Muscle of back (tissue), 11 donors: Measurements from ENCODE around the gene LRMDA. TPM values are rescaled to one million over a fixed set of nuclear protein-coding genes. Genes with fewer than 3 reads are reported as not detected.

ENCODE experiments used
- DNase-seq, 3 donors: peaks; one replicate each; pipeline versions ENCODE4 v3.0.0 to v3.0.0-alpha.2; 2013
- polyA plus RNA-seq, 10 donors: library from polyadenylated mRNA; unstranded; fragments of 120-200 nt; gene quantifications; one replicate each; pipeline ENCODE4 v1.2.1, GENCODE V29; 2013; ENCODE audit not compliant: insufficient read length in 10 of 10

The LRMDA gene
- polyA plus RNA-seq, 10 donors: 3.6 to 9.3 (median 6.0) TPM

DNA sequence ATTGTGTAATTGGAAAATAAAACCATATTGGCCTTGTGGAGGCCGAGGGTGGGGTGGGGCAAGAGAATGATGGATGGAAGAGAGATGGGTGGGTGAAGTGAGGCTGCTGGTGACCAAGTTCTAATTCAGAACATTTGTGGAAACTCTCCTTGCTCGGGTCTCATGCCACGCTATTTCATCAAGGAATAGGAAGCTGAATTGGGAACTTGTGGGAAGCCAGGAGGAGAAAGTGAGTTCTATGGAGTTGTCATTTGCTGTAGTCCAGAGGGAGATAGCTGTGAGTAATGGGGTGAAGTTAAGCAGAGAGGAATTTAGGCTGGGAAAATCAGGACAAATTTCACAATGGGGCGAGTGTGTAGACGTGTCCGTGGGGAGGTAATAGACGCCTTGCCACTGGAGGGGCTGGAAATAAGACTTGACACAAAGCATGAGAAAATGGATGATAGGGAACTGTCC, 339.2 kb downstream of the LRMDA start:
- DNase-seq: peak; percentile 38 to 81 (median 51)

DNA sequence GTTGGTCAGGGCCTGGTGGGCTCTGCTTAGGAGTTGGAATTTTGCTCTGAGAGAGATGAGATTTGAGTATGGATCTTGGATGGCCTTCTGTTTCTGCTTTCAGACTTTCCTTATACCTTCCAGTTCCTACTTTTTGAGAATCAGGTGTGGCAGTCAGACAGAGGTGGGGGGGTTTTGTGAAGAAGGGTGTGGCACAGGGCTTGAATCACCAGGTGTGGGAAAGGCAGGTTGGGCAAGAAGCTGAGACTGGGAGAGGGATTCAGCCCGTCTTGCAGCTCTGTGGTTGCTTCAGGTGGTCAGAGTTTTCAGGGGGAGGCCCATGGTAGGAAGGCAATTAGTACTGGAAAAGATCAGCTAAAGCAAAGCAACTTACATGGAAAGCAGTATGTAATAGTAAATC, 340.2 kb downstream of the LRMDA start:
- peak in 1 of 3 donors; percentile 23 for DNase-seq

DNA sequence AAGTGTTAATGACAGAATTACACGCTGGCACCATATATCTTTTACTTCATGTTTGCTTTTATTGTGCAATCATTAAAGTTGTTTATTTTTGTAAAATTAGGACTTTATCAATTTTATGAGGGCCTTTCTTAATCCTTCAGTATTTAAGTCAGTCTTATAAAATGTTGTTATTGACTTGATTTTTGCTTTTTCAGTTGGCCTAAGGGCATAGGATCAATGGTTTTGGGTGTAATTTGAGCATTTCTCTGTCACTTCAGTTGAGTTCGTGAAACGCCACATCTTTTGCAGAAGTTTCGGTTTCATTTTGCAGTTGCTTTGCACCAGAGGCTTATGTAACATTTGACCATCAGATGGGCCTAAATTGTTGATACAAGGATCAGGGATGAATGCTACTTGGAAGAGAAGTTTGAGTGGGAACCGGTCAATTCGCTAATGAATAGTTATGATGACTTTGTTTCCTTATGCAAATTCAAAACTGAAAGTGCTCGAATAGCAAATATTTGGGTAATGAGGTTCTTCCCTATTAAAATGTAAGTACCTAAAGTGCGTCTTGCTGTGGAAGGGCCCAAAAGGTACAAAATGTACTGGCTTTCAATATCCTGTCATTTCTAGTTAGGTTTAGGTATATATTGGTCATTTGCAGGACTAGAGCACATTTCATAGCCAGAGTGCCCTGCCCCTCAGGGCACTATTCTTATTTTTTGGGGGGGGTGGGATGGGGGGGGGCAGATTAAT, 340.9 kb downstream of the LRMDA start:
- DNase-seq: no peak

DNA sequence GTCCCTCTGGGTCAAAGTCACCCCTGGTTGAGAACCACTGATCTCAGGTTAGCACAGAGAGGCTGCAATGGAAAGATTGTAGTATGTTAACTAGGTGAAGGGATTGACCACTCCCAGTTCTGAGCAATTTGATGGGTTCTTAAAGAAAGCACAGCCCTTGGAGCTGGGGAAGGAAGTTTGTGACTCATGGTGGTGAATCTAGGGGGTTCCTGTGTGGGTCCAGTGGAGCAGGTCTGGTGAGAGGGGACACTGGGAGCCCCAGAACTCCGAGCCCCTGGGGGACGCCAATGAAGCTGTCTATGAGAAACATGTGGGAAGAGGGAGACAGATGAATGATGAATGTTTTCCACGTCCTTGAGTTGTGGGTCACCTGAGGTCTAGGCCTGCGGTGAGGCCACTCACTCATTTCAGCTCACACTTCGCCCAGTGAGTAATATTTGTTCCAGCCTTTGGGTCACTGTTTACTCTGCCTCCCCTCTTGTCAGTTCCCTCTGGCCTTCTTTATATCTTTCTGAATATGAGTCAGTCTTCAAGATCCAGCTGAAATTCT, 341.9 kb downstream of the LRMDA start:
- DNase-seq: peak in 1 of 3 donors; percentile 12

DNA sequence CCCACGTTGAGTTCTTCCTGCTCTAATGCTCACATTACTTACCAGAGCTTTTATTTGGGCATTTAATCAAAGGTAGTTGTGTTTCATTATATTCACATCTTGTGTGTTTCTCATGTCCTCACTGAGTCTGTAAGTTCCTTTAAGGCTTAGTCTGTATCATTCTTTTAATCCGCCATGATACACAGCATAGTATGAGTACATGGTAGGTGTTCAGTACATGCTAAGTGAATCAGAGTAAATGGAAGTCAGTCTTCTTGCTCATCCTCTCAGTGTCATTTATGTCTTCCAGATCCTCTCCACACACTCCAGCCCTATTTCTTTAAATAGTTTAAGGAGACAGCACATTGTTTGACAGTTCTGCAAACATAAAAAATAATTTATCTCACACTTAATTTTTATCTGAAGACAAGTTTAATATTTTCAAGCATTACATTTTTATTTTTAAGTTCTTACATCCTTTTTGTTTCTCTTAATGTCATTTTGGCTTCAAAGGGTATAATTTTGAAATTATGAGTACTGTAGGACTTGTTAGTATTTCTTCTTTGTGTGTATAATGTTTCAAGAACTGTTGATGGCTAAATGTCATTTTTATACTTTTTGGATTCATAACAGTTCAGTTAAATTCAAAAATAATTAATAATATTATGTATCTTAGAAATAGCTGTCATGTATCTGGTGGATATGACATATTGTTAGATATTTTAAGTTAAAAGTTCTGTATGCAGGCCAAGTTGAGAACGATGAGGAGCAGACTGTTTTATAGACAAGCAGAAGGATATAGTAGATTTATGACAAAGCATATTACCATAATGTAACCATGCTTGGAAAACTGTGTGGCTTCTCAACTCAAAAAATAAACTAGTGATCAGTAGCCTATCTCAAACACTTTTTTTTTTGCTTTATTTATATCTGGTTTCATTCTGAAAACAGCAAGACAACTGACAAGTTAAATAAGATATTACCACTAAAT, 342.7 kb downstream of the LRMDA start:
- DNase-seq: no peak

DNA sequence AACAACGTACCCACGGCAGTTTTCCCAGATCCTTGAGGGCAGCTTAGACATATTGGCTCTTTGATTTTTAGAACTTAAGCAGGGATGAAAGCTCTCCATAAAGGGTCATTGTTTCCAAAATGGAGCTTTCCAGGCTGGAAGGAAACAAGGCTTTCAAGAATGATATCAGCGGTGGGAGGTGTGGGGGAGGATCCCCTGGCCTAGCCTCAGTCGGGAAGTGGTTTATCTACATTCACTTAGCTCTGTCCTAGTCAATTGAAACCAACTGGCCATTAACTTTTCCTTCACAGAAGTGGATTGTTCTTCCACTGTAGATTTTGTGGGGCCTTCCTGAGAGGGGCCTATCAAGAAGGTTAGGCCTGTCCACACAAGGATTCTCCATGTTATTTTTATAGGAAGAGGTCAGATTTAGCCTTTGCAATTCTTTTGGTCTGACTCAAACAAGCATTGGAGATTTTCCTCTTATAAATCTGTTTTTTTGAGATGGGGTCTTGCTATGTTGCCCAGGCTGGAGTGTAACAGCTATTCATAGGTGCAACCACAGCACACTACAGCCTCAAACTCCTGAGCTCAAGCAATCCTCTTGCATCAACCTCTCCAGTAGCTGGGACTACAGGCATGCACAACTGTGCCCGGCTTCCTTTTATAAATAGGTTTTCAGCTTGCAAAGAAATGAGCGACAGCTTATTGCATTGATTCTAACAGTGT, 343.5 kb downstream of the LRMDA start:
- no peak for DNase-seq

DNA sequence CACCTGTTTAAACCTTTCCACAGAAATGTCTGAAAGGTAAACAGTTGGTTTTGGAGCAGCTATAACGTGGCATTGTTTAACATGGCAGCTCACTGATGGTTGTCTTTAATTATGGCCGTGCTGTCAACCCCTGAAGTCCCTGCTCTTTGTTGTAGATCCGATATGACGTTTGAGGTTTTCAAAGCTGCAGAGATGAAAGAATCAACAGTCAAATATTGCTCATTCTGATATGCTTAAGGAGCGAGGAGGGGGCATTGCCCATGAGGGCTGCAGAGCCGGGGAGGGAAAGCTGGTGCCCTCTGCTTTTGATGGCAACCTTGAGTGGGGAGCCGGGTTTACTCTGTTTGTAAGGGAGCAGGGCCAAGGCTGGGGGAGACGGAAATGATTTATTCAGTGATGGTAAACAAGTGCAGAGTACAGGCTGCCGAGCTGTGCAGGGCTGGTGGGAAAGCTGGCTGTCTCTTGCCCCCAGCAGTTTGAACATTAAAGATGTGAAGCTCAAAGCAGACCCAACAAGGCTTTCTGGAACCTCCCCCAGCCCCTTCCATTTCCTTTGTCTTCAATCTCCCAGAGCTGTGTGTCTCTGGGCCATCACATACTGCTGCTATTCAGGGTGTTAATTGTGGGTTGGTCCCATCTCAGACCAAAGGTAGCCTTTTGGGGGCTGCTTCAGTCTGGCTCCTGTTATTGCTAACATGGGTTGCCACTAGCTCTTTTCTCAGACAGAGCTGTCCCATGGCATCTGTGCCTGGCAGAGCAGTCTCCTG, 345.5 kb downstream of the LRMDA start:
- DNase-seq: no peak

DNA sequence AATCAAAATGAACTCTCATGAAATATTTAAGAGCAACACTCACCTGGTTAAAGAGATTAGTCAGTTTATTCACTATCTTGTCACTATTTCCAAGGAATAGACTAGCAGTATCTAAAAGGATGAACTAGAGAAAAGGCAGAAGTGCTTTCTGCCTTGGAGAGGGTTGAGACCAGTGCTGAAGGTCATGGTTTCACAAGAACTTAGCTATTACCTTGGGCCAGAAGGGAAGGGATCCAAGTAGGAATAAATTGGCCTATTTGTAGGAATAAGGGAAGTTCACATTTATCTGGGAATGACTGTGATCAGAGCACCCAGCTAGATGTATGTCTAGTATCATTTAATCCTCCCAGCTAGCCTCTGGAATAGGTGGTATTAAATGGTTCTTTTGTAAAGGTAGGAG, 347.2 kb downstream of the LRMDA start:
- DNase-seq: no peak

DNA sequence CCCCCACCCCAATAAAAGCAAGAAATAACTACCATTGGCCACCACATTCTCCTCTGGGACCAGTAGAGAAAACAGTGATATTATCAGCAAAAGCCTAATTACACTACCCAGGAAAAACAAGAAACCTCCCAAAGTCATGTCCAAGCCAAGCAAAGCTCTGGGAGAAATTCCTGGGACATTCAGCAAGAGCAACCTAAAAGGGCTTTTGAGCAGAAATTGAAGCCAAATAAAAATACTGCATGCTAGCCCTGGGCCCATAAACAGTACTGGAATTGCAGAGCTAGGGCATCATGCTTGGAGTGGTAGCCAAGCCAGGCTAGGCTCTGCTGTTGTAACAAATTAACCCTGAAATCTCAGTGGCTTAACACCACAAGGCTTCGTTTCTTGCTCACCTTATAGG, 347.9 kb downstream of the LRMDA start:
- no peak for DNase-seq

DNA sequence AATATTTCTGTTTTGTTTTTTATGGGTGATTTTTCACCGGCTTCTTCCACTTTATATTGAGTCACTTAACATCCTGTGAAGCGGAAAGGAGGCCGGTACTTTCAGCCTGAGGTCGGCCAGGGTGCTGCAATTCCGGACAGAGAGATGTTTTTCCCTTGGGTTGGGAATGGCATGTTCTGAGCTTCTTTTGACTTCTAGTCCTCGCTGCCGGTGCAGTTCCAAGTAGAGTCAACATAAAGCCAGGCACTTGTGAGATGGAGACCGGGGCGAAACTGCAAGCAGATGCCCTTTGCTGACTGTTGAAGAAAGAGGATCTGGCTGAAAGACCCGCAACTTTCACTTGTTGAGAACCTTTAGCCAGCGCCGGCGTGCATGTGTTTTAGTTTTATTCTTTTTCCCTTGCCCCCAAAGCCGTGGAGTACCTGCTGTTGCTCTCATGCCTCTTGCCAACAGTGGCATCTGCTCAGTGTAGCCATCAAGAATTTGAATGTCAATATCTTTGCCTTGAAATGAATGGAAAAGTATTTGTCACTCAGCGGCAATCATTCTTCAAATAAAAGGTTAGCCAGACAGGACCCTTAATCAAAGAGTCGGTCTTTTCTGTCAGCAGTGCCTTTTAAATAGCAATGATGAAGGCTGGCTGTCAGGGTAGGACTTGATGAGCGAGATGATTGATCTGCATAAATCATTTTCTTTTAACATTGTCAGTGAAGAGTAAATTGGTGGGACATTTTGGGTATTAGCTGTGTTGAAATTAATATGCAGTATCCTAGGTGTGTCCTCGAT, 351.2 kb downstream of the LRMDA start:
- peak in 1 of 3 donors; percentile 36 for DNase-seq

DNA sequence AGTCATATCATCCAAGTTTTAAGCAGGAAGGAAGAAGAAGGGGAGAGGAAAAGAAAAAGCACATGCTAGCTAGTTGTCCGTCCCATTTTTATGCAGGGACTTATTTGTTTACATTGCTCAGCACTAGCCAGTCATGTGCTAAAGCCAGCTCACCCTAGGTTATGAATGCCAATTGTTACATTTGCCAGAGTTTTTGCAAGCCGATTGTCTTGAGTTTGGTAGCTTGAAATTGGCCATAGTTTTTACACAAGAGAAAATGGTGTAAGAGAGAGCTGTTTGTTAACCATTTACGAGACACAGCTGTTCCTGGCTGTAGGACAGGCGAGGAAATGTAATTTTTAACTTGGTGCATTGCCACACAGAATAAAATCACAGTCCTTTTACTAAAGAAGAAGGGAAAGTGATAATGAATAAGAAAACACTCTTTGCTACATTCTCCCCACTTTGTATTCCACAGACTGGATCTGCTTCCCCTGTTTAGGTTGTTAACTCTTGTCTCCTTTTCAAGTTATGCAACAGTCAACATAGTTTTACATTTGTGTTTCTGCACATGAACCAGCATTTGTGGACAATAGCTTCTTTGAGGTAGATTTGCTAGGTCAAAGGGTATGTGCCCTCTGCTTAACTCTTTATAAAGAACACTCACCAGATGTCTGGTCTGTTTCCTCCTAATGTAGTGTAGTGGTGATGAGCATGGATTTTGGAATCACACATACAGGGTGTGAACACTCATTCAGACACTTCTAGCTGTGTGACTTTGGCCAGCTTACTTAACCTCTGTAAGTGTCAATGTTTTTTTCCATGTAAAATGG, 357.2 kb downstream of the LRMDA start:
- peak in 2 of 3 donors; percentile 18 to 47 for DNase-seq

DNA sequence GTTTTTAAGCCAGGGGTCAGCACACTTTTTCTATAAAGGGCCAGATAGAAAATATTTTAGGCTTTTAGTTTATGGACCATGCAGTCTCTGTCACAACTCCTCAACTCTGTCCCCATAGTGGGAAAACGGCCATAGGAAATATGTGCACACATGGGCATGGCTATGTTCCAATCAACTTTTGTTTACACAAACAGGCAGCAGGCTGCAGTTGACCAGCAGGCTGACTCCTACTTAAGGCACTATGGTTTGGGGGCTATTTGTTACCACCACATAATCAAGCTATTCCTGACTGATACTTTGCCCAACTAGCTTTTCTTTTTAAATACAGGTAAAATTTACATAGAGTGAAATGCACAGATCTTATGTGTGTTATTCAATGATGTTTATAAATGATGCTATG, 362.4 kb downstream of the LRMDA start:
- no peak for DNase-seq

DNA sequence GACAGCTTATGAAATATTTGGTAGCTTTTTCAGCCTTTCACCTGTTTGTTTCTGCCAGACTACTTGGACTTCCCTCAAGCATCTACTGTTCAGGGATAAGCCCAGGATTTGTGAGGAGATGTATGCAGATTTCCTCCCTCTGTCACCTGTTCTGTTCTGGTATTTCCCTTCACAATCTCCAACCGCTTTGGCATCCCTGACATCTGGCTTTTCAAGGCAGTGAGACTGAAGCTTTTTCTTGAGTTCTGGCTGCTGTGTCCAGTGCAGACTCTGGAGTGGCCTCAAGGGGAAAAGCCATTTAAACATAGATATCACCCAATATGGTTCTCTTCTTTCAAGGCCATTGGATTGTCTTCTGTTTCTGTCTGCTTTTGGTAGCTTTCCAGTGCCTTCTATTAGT, 369.7 kb downstream of the LRMDA start:
- DNase-seq: no peak

DNA sequence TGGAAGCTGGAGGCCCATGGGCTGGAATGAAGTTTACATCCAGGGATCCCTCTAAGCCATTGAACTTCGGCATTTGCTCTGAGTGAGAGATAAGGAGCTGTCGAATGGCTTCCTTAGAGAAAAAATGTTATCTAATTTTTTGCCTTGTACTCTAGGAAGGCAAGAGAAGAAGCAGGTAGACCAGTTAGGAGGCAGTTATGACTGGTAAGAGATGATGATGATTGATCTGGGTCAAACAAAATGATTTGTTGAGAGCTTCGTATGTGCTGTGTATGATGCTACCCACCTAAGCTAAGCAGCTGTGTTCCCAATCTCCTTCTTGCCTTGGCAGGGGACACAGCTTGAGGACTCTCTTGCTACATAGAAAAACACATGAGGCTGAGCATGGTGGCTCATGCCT, 370.2 kb downstream of the LRMDA start:
- no peak for DNase-seq

DNA sequence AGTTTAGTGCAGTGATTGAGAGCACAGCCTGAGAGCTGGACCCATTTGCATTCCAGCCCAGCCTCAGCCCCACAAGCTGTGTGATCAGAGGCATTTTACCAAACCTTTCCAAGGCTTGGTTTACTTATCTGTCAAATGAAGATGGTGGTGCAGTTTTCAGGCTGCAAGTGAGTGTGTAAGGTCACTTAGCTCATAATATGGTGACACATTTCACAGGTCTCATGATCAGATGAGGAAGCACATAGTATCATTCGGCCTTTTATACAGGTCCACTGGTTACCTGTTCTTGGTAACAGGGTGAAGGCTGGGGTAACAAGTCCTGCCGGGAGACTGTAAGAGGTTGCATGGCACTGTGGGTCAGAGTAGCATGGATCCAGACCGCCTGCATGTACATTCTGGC, 371.7 kb downstream of the LRMDA start:
- no peak for DNase-seq

DNA sequence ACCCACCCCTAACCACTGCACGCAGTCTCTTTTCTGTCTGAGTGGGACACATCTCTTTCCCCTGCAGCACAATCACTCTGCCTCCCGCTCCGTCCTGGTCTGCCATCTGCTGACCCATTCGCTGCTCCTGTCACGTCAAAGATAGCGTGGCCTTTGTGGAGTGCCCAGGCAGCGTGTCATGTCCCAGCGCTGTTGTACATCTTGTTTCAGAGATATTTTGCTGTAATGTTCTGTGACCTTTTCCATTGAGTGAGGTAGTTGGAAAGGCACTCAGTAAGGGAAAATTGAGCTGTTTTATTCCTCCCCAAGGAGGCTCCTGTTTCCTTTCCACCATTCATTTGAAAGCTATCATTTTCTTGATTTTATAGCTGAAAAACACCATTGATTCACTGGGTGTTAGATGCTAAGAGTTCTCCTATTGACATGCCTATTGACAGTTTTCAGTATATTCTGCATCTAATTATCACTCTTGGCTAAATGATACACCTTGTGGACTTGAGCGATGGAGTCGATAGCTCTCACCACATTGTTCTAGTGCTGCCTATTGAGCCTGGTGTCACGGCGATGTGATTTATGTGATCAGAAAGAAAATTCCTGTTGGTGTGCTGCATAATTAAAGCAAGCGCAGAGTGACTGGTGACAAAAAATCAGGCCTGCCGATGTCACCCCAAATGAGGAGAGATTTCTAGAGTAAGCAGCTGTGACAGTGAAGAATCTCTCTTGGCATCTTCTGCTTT, 372.6 kb downstream of the LRMDA start:
- DNase-seq: peak in 2 of 3 donors; percentile 37 to 74

DNA sequence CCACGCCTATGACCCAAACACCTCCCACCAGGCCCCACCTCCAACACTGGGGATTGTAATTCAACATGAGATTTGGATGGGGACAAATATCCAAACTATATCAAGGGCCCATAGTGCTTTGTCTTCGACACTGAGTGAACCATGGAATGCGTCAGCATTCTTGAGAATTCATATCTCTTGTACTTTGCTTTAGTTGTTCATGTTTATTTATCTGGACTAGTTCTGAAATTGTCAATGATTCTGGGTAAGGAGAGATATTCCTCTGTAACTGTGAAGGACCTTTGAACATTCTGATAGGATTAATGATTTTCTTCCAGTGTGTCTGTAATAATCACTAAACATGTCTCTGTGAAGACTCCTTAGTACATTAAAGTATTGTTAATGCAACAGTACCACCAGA, 374.8 kb downstream of the LRMDA start:
- no peak for DNase-seq

DNA sequence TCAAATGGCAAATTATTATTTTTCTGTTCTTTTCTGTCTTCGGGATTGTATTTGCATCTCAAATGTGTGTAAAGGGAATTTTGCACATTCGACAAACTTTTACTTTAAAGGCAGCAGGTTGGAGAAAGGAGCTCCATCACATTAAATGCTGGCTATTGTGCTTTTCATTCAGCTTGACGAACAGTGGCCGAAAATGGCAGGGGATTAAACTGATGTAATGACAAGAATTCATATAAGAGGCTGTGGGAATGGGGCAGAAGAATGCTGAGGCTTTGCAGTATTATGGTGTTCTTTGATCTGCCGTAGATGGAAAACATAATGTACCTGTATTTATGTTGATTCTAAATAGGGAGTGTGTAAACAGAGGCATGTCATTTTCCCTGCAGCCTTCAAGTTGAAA, 376.0 kb downstream of the LRMDA start:
- no peak for DNase-seq

DNA sequence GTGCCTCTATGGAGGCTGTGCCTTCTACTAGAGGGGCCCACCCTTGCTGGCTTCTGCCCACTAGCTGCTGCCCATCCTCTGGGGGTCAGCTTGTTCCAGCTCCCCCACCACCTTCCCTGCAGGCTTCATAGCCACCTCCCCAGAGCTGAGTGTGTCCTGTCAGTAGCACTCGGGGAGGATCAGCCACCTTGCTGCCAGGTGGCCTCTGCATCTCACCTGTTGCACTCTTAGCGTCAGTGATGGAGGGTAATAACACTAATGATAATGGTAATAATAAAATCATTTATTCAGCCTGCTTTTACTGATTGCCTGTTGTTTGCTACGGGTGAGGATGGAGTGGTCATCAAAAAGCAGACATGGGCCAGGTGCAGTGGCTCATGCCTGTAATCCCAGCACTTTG, 377.6 kb downstream of the LRMDA start:
- DNase-seq: no peak
